Calu3 (cell line): ENCODE measurements around the gene CTNNBIP1. TPM values are rescaled to one million over a fixed set of nuclear protein-coding genes. Genes with fewer than 3 reads are reported as not detected.

Experiments used
- BruUV-seq: library from RNA; stranded (reverse); fragments of 400-500 nt; replicated peaks from 2 replicates; lab custom pipeline; 2021; lab: Mats Ljungman, UMichigan
- CTCF ChIA-PET: fragments of 300-600 bp; sonication (Branson Sonifier 250); formaldehyde crosslinking; loops from one replicate; lab custom pipeline; 2022; ENCODE audit warnings: antibody characterized with exemption; lab: Charles Lee
- DNase-seq: peaks from one replicate; pipeline ENCODE4 v3.0.0; 2022
- H3K27ac Mint-ChIP-seq: one replicate; pipeline ENCODE4 v1.8.0; 2022; ENCODE audit warnings: mixed read lengths; ENCODE audit not compliant: unreplicated experiment
- H3K27me3 Mint-ChIP-seq: one replicate; pipeline ENCODE4 v1.8.0; 2022; ENCODE audit warnings: mixed read lengths; ENCODE audit not compliant: unreplicated experiment
- H3K36me3 Mint-ChIP-seq: one replicate; pipeline ENCODE4 v1.8.0; 2022; ENCODE audit warnings: mild to moderate bottlenecking, moderate library complexity, mixed read lengths; ENCODE audit not compliant: insufficient read depth, unreplicated experiment
- H3K4me1 Mint-ChIP-seq: one replicate; pipeline ENCODE4 v1.8.0; 2022; ENCODE audit warnings: mild to moderate bottlenecking, low read depth, mixed read lengths; ENCODE audit not compliant: unreplicated experiment
- H3K4me3 Mint-ChIP-seq: one replicate; pipeline ENCODE4 v1.8.0; 2022; ENCODE audit warnings: mild to moderate bottlenecking, low read depth, moderate library complexity, mixed read lengths; ENCODE audit not compliant: unreplicated experiment
- H3K9me3 Mint-ChIP-seq: one replicate; pipeline ENCODE4 v1.8.0; 2022; ENCODE audit warnings: low read depth, mixed read lengths; ENCODE audit not compliant: unreplicated experiment
- CTCF ChIP-seq: fragments of 200-600 bp; IDR thresholded peaks from one replicate; pipeline ENCODE4 v1.8.0; 2022; ENCODE audit warnings: antibody characterized with exemption; ENCODE audit not compliant: unreplicated experiment
- intact Hi-C: fragments of 100-400 bp; cut with micrococcal nuclease; formaldehyde crosslinking; loops from one replicate; pipeline ENCODE4 v1.10.0; 2022; ENCODE audit not compliant: unreplicated experiment
- total RNA-seq: library from RNA; stranded (reverse); gene quantifications from 2 replicates; pipeline ENCODE4 v1.2.3, GENCODE V29; 2022

The CTNNBIP1 gene
- total RNA-seq, 1 experiment from 2014 or later = 11.8 TPM

- Mint-ChIP-seq H3K9me3 (no peaks in the 10 kb centered on the region), H3K36me3 (peaks cover 4% of the 10 kb centered on the region), H3K27ac (no peak overlapping the region), H3K27me3 (no peaks in the 10 kb centered on the region), H3K4me1 (no peaks in the 10 kb centered on the region), H3K4me3 (no peak overlapping the region)
- CTCF ChIA-PET = interaction anchor here (1.1 kb wide), 1 partner anchor 240 kb away, joined by 3 read pairs; no protein-coding TSS in a partner anchor
- intact Hi-C loops = loop anchor here (1.0 to 10.0 kb wide), 3 partner anchors 40 to 142 kb away; no protein-coding TSS in a partner anchor
- no peak for DNase-seq
- TF ChIP-seq CTCF = no peak
- BruUV-seq = no TSS peak
Measured at GRCh38 chr1:9866836-9867235, 43.2 kb downstream of the CTNNBIP1 start.

GRCh38 chr1:9865724-9866123 lies 44.3 kb downstream of the CTNNBIP1 start:
- CTCF ChIA-PET = interaction anchor here (1.1 kb wide), 1 partner anchor 239 kb away, joined by 3 read pairs; no protein-coding TSS in a partner anchor
- Mint-ChIP-seq H3K4me1 (no peaks in the 10 kb centered on the region), H3K27ac (no peak overlapping the region), H3K27me3 (no peaks in the 10 kb centered on the region), H3K4me3 (no peak overlapping the region), H3K36me3 (no peaks in the 10 kb centered on the region), H3K9me3 (no peaks in the 10 kb centered on the region)
- no peak for DNase-seq
- intact Hi-C loops = loop anchor here (5.0 to 10.0 kb wide), 2 partner anchors 38 to 141 kb away; no protein-coding TSS in a partner anchor
- TF ChIP-seq CTCF = no peak
- no TSS peak for BruUV-seq

GRCh38 chr1:9863371-9863770 lies 46.7 kb downstream of the CTNNBIP1 start:
- CTCF ChIA-PET = interaction anchor here (1.6 kb wide), 1 partner anchor 79 kb away, joined by 5 read pairs; no protein-coding TSS in a partner anchor
- Mint-ChIP-seq H3K4me3 (no peak overlapping the region), H3K36me3 (no peaks in the 10 kb centered on the region), H3K27me3 (no peaks in the 10 kb centered on the region), H3K27ac (no peak overlapping the region), H3K9me3 (no peaks in the 10 kb centered on the region), H3K4me1 (no peaks in the 10 kb centered on the region)
- TF ChIP-seq CTCF = no peak
- no peak for DNase-seq
- intact Hi-C loops = loop anchor here (10.0 kb wide), 1 partner anchor 139 kb away; no protein-coding TSS in a partner anchor
- BruUV-seq = no TSS peak

GRCh38 chr1:9861360-9861759 lies 48.7 kb downstream of the CTNNBIP1 start:
- H3K4me1 Mint-ChIP-seq = no peaks in the 10 kb centered on the region
- no peak overlapping the region for H3K27ac Mint-ChIP-seq
- H3K9me3 Mint-ChIP-seq = no peaks in the 10 kb centered on the region
- DNase-seq = no peak
- no TSS peak for BruUV-seq
- H3K4me3 Mint-ChIP-seq = no peak overlapping the region
- H3K36me3 Mint-ChIP-seq = no peaks in the 10 kb centered on the region
- intact Hi-C loops = loop anchor here (10.0 kb wide), 1 partner anchor 137 kb away; no protein-coding TSS in a partner anchor
- TF ChIP-seq CTCF = no peak
- CTCF ChIA-PET = no interaction called here
- H3K27me3 Mint-ChIP-seq = no peaks in the 10 kb centered on the region
